Natural killer cell treated with Interleukin-12 subunit alpha and Interleukin-12 subunit beta and Interleukin-15 and Interleukin-18, amount 100 ng/mL, for 72 hours (primary cell): Measurements from ENCODE around the gene GOLGA6L9. TPM values are rescaled to one million over a fixed set of nuclear protein-coding genes. Genes with fewer than 3 reads are reported as not detected.
A peak's percentile ranks its signal among the peaks of the same experiment; 100 is the strongest.
"Not testable (repeated sequence)": the region's sequence is repeated elsewhere in the genome, so short reads cannot be mapped to it uniquely, and the experiment has no call there.

Experiments used
- ATAC-seq, 2 donors: fragments of 150-1000 bp; cut with Tn5 transposase in 1 of 2; sonication (Bioruptor Pico), chemical (Tn5 transposase) in 1 of 2; 2 replicates each; pipeline ENCODE4 v1.10.0; 2021
- DNase-seq: peaks from one replicate; pipeline ENCODE4 v3.0.0; 2022; ENCODE audit warnings: low spot score
- H3K27ac Mint-ChIP-seq, 2 donors: 1 replicate in 1 of 2; 2 replicates in 1 of 2; pipeline ENCODE4 v1.8.0; 2022; ENCODE audit warnings: mixed read lengths in 2 of 2, mild to moderate bottlenecking in 1 of 2, moderate library complexity in 1 of 2
- H3K27me3 Mint-ChIP-seq, 2 donors: 1 replicate in 1 of 2; 2 replicates in 1 of 2; pipeline ENCODE4 v1.8.0; 2022; ENCODE audit warnings: mixed read lengths in 2 of 2
- H3K36me3 Mint-ChIP-seq: one replicate; pipeline ENCODE4 v1.8.0; 2022; ENCODE audit warnings: mixed read lengths
- H3K4me1 Mint-ChIP-seq, 2 donors: 1 replicate in 1 of 2; 2 replicates in 1 of 2; pipeline ENCODE4 v1.8.0; 2022; ENCODE audit warnings: low read depth in 2 of 2, mixed read lengths in 2 of 2, mild to moderate bottlenecking in 1 of 2
- H3K4me3 Mint-ChIP-seq: one replicate; pipeline ENCODE4 v1.8.0; 2022; ENCODE audit warnings: mixed read lengths
- H3K9me3 Mint-ChIP-seq: 2 replicates; pipeline ENCODE4 v1.8.0; 2022; ENCODE audit warnings: mixed read lengths
- total RNA-seq, 2 donors: library from RNA; stranded (reverse); gene quantifications; one replicate each; pipeline ENCODE4 v1.2.3, GENCODE V29; 2022

The GOLGA6L9 gene
- total RNA-seq, 2 donors from 2014 or later: 6.7 to 7.4 TPM

DNA sequence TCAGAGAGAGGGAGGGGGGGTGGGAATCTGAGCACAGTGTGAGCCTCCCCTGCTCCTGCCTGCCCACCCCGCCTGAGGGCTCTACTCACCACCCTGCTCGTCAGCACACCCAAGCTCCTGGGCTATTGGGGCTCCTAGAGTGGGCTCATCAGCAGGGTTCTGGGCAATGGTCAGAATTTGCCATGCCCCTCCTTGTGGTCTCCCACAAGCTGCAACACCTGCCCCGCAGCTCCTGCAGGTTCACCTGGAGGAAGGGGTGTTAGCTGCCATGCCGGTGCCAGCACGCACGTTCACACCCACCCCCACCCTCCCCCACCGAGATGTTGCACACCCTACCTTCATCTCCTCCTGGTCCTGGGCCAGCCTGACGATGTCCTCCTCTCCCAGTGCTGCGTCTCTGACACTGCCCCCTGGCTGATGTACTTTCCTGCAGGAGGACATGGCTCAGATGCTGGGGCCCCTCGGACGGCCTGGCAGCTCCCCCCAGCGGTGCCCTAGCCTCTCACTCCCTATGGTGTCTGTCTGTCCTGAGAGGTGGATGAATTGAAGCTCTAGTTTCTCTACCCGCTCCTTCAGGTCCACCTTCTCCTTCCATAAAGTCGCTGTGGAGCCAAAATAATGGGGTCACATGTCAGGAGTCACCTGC is 47.2 kb downstream of the GOLGA6L9 start:
- not testable (repeated sequence) for H3K27ac Mint-ChIP-seq, ATAC-seq, H3K4me3 Mint-ChIP-seq, H3K36me3 Mint-ChIP-seq, H3K4me1 Mint-ChIP-seq, H3K27me3 Mint-ChIP-seq, H3K9me3 Mint-ChIP-seq
- DNase-seq: peak; percentile 59

- not testable (repeated sequence) for H3K36me3 Mint-ChIP-seq, H3K4me1 Mint-ChIP-seq, H3K27ac Mint-ChIP-seq, H3K4me3 Mint-ChIP-seq, ATAC-seq, H3K27me3 Mint-ChIP-seq, DNase-seq, H3K9me3 Mint-ChIP-seq
Measured at GRCh38 chr15:82477343-82478057, 47.9 kb downstream of the GOLGA6L9 start.

Other genes with a start within 250 kb of the GOLGA6L9 start
- gene EFL1, start 167.1 kb upstream of the GOLGA6L9 start, total RNA-seq: 10 to 100 TPM; 23.4 to 35.6 TPM
- gene SAXO2, start 167.0 kb upstream of the GOLGA6L9 start, total RNA-seq: 1 to 10 TPM in 1 of 2 donors, under 1 TPM in 1; 0.59 to 1.3 TPM
- gene GOLGA6L10, start 80.3 kb upstream of the GOLGA6L9 start, total RNA-seq: 1 to 10 TPM; 2.4 to 3.0 TPM
- 1,000 to 10,000 TPM; 1,081 to 1,285 TPM for gene RPS17, start 110.6 kb downstream of the GOLGA6L9 start, total RNA-seq
- gene CPEB1, start 217.5 kb downstream of the GOLGA6L9 start, total RNA-seq: under 1 TPM in 1 of 2 donors, not detected in 1; 0.21 TPM